HG03354 (cell line): ENCODE data around the gene PTPRG.
A peak's percentile ranks its signal among the peaks of the same experiment; 100 is the strongest.

Experiments used
- ATAC-seq: cut with Tn5 transposase; IDR thresholded peaks from one replicate; pipeline ENCODE4 v1.9.1; 2021; ENCODE audit warnings: mild to moderate bottlenecking; ENCODE audit not compliant: unreplicated experiment, poor library complexity, severe bottlenecking

The PTPRG gene

GRCh38 chr3:62131050-62131449 is 569.7 kb downstream of the PTPRG start:
- no peak for ATAC-seq

- no peak for ATAC-seq
These were observed 570.2 kb downstream of the PTPRG start for GRCh38 chr3:62131620-62132019.

- no peak for ATAC-seq
These were observed 570.7 kb downstream of the PTPRG start for GRCh38 chr3:62132027-62132602.

- ATAC-seq = no peak
These were observed 571.6 kb downstream of the PTPRG start for GRCh38 chr3:62133015-62133414.

GRCh38 chr3:62134061-62134496 is 572.7 kb downstream of the PTPRG start:
- no peak for ATAC-seq

GRCh38 chr3:62135741-62136140 is 574.4 kb downstream of the PTPRG start:
- no peak for ATAC-seq

- ATAC-seq = no peak
These were observed 578.6 kb downstream of the PTPRG start for GRCh38 chr3:62139957-62140356.

- no peak for ATAC-seq
These were observed 581.1 kb downstream of the PTPRG start for GRCh38 chr3:62142331-62143085.

GRCh38 chr3:62143843-62144450 is 582.6 kb downstream of the PTPRG start:
- peak; percentile 56 for ATAC-seq

- no peak for ATAC-seq
These were observed 583.1 kb downstream of the PTPRG start for GRCh38 chr3:62144482-62144881.

GRCh38 chr3:62145086-62145757 is 583.9 kb downstream of the PTPRG start:
- ATAC-seq = no peak

GRCh38 chr3:62149539-62149938 is 588.2 kb downstream of the PTPRG start:
- no peak for ATAC-seq

GRCh38 chr3:62149962-62150361 is 588.6 kb downstream of the PTPRG start:
- no peak for ATAC-seq

- ATAC-seq = no peak
These were observed 590.2 kb downstream of the PTPRG start for GRCh38 chr3:62151591-62151990.

GRCh38 chr3:62153231-62153630 is 591.9 kb downstream of the PTPRG start:
- no peak for ATAC-seq

GRCh38 chr3:62154457-62155148 is 593.2 kb downstream of the PTPRG start:
- ATAC-seq = no peak

- ATAC-seq = no peak
These were observed 597.8 kb downstream of the PTPRG start for GRCh38 chr3:62159056-62159708.

- ATAC-seq = no peak
These were observed 598.3 kb downstream of the PTPRG start for GRCh38 chr3:62159709-62160092.

GRCh38 chr3:62161371-62161770 is 600.0 kb downstream of the PTPRG start:
- no peak for ATAC-seq

GRCh38 chr3:62164196-62164595 is 602.8 kb downstream of the PTPRG start:
- ATAC-seq = no peak
